Left lung (tissue), 10 donors: ENCODE data around the gene MROH7. TPM values are rescaled to one million over a fixed set of nuclear protein-coding genes. Genes with fewer than 3 reads are reported as not detected.
A peak's percentile ranks its signal among the peaks of the same experiment; 100 is the strongest.

Experiments used
- ATAC-seq: fragments of 200-7000 bp; cut with Tn5 transposase; one replicate; pipeline ENCODE4 v1.9.1; 2020; ENCODE audit warnings: moderate library complexity
- DNase-seq, 4 donors: peaks; one replicate each; pipeline ENCODE4 v3.0.0-alpha.2; 2013 to 2020
- H3K27ac ChIP-seq, 2 donors: fragments of 200-600 bp; sonication (generic) in 1 of 2; one replicate each; pipeline versions ENCODE4 v1.5.0 to v1.8.0; 2020 to 2021
- H3K27me3 ChIP-seq, 2 donors: fragments of 200-600 bp; sonication (generic) in 1 of 2; one replicate each; pipeline versions ENCODE4 v1.5.0 to v1.8.0; 2020 to 2021
- H3K36me3 ChIP-seq, 2 donors: fragments of 200-600 bp; sonication (generic) in 1 of 2; one replicate each; pipeline versions ENCODE4 v1.5.0 to v1.8.0; 2020 to 2021
- H3K4me1 ChIP-seq, 2 donors: fragments of 200-600 bp; one replicate each; pipeline ENCODE4 v1.8.0; 2021
- H3K4me3 ChIP-seq, 2 donors: fragments of 200-600 bp; sonication (generic) in 1 of 2; one replicate each; pipeline versions ENCODE4 v1.5.0 to v1.8.0; 2020 to 2021; ENCODE audit warnings: mild to moderate bottlenecking in 1 of 2
- H3K9me3 ChIP-seq, 2 donors: fragments of 200-600 bp; sonication (generic) in 1 of 2; one replicate each; pipeline versions ENCODE4 v1.5.0 to v1.8.0; 2020 to 2021
- CTCF ChIP-seq, 2 donors: fragments of 200-600 bp; sonication (generic) in 1 of 2; IDR thresholded peaks; one replicate each; pipeline versions ENCODE4 v1.5.0 to v1.8.0; 2021; ENCODE audit warnings: antibody characterized with exemption in 2 of 2
- intact Hi-C, 2 donors: fragments of 100-400 bp; cut with DNase I; formaldehyde crosslinking; loops; one replicate each; pipeline versions ENCODE4 v1.11.2 to v1.14.2; 2022
- polyA plus RNA-seq, 6 donors: library from polyadenylated mRNA; unstranded; fragments of 120-200 nt; gene quantifications; one replicate each; pipeline ENCODE4 v1.2.1, GENCODE V29; 2013; ENCODE audit not compliant: insufficient read length in 6 of 6
- total RNA-seq, 2 donors: library from RNA; stranded (reverse); fragmentation: NEBNext Ultra II Directional; extraction: Animal tissue kit (Norgen Biotek cat#: 25700); gene quantifications; one replicate each; pipeline ENCODE4 v1.2.1, GENCODE V29; 2021
- donor health status: DM: no; HTN: yes; CAD: no.
- donor health status: DM: no; HTN: no; CAD: no.

MROH7 gene
- total and polyA plus RNA-seq, 8 donors: 0.70 to 16.2 (median 12.8) TPM

- ATAC-seq: no peak
- intact Hi-C loops: no loop called here
- no peak for DNase-seq
- TF ChIP-seq CTCF (IDR thresholded peaks at IDR 0.05): no peak
- Histone ChIP-seq H3K27me3 (no peaks in the 10 kb centered on the region), H3K4me3 (no peak overlapping the region), H3K9me3 (no peaks in the 10 kb centered on the region), H3K4me1 (no peaks in the 10 kb centered on the region), H3K36me3 (peaks cover 0 to 52% of the 10 kb centered on the region in 2 donors), H3K27ac (no peak overlapping the region)
These were observed 103.1 kb downstream of the MROH7 start for GRCh38 chr1:54744696-54745095.

DNA sequence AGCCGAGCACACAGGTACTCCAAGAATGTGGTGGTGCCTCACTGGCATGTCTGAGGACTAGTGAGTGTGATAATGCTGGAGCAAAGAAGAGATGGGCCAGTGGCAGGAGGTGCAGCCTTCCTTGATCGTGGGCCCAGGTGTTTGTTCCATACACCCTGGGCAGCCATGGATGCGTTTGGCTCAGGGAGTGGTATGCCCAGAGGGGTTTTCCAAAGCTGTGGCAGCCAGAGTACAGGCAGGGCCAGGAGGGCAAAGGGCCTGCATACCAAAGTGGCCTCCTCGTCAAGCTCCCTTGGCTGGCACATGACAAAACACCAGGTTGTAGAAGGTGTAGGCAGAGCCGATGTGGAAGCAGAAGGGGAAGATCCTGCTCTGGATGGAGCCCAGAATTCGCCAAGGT, 103.7 kb downstream of the MROH7 start:
- no peaks in the 10 kb centered on the region for H3K27me3 ChIP-seq
- DNase-seq (no peak), ATAC-seq (no peak)
- H3K4me3 ChIP-seq: no peak overlapping the region
- H3K27ac ChIP-seq: no peak overlapping the region
- TF ChIP-seq CTCF (IDR thresholded peaks at IDR 0.05): no peak
- H3K4me1 ChIP-seq: no peaks in the 10 kb centered on the region
- intact Hi-C loops: no loop called here
- no peaks in the 10 kb centered on the region for H3K9me3 ChIP-seq
- peaks cover 0 to 46% of the 10 kb centered on the region in 2 donors for H3K36me3 ChIP-seq

- Histone ChIP-seq H3K4me1 (no peaks in the 10 kb centered on the region), H3K27ac (no peak overlapping the region), H3K36me3 (peaks cover 0 to 40% of the 10 kb centered on the region in 2 donors), H3K27me3 (no peaks in the 10 kb centered on the region), H3K4me3 (no peak overlapping the region), H3K9me3 (no peaks in the 10 kb centered on the region)
- ATAC-seq (no peak), DNase-seq (no peak)
- intact Hi-C loops: no loop called here
- no peak for TF ChIP-seq CTCF (IDR thresholded peaks at IDR 0.05)
These were observed 104.3 kb downstream of the MROH7 start for GRCh38 chr1:54745864-54746263.

- Histone ChIP-seq H3K4me3 (no peak overlapping the region), H3K4me1 (no peaks in the 10 kb centered on the region), H3K27me3 (no peaks in the 10 kb centered on the region), H3K9me3 (no peaks in the 10 kb centered on the region), H3K36me3 (peaks cover 0 to 16% of the 10 kb centered on the region in 2 donors), H3K27ac (no peak overlapping the region)
- DNase-seq (no peak), ATAC-seq (no peak)
- TF ChIP-seq CTCF (IDR thresholded peaks at IDR 0.05): no peak
- intact Hi-C loops: no loop called here
These were observed 106.7 kb downstream of the MROH7 start for GRCh38 chr1:54748094-54748835.

DNA sequence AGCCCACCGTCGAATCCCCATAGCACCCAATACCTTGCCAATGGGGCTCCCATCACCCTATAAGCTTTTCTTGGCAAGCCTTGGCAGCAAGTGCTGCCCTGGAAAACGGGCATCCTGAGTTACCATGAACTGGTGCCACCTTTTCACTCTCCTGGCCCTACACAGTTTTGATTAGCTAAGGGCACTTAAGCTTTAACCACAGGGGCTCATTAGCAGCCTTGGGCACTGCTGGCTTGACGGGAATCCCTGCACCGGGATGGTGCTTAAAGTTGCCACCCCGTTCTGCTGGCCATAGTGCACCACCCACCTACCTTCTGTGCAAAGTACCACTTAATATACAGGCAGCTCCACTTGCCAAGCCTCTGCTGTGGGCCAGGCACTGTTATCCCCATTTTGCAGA, 109.0 kb downstream of the MROH7 start:
- Histone ChIP-seq H3K27ac (no peak overlapping the region), H3K9me3 (no peaks in the 10 kb centered on the region), H3K27me3 (no peaks in the 10 kb centered on the region), H3K4me1 (no peaks in the 10 kb centered on the region), H3K4me3 (no peak overlapping the region), H3K36me3 (peaks cover 0 to 3% of the 10 kb centered on the region in 2 donors)
- intact Hi-C loops: no loop called here
- no peak for DNase-seq
- no peak for TF ChIP-seq CTCF (IDR thresholded peaks at IDR 0.05)
- ATAC-seq: peak; percentile 36
